Hepatocyte (in vitro differentiated cells): ENCODE results near the gene SOX6.

Experiments
- CTCF ChIP-seq: fragments of 200-600 bp; sonication (generic); IDR thresholded peaks from 2 replicates; pipeline ENCODE4 v1.5.1; 2016; ENCODE audit warnings: antibody characterized with exemption, mild to moderate bottlenecking; ENCODE audit not compliant: poor library complexity
- EZH2 ChIP-seq: fragments of 200-600 bp; sonication (generic); IDR thresholded peaks from 2 replicates; pipeline ENCODE4 v1.6.1; 2016; ENCODE audit warnings: antibody characterized with exemption, mild to moderate bottlenecking, borderline replicate concordance

GRCh38 chr11:16357775-16358174 is 1.4 kb upstream of the SOX6 start:
- TF ChIP-seq CTCF (no peak), EZH2 (no peak)
